SK-N-SH (cell line): Measurements from ENCODE around the gene HBG2. TPM values are rescaled to one million over a fixed set of nuclear protein-coding genes. Genes with fewer than 3 reads are reported as not detected.

ENCODE experiments used
- CTCF ChIA-PET: fragments of 300-600, 350-600 bp; formaldehyde crosslinking; extraction: SDS; loops from one replicate; lab custom pipeline; 2021; lab: Yijun Ruan, JAX
- POLR2A ChIA-PET: fragments of 350-600 bp; sonication (Branson Sonifier 250); formaldehyde crosslinking; extraction: SDS; loops from one replicate; lab custom pipeline; 2020; ENCODE audit warnings: antibody characterized with exemption, inconsistent platforms; lab: Yijun Ruan, JAX
- DNase-seq: peaks from one replicate; pipeline ENCODE4 v3.0.0; 2012
- H2AFZ ChIP-seq: fragments of 200-600 bp; sonication (generic); 2 replicates; pipeline ENCODE4 v1.8.1; 2016; ENCODE audit warnings: antibody characterized with exemption, mild to moderate bottlenecking, low read depth
- H3F3A ChIP-seq: fragments of 200-600 bp; sonication (generic); replicated peaks from 2 replicates; pipeline ENCODE3; 2016; ENCODE audit warnings: antibody characterized with exemption, mild to moderate bottlenecking; ENCODE audit not compliant: insufficient read depth
- H3K27ac ChIP-seq, 2 experiments: fragments of 200-500 bp in 1 of 2; fragments of 200-600 bp in 1 of 2; sonication (Bioruptor generic) in 1 of 2; sonication (generic), shearing (Covaris generic) in 1 of 2; 2 replicates each; pipeline versions ENCODE4 v1.5.1 to v1.6.1; 2014 to 2016; ENCODE audit warnings: low read depth in 2 of 2, inconsistent platforms in 1 of 2, low read length in 1 of 2, mild to moderate bottlenecking in 1 of 2, mixed read lengths in 1 of 2
- H3K27me3 ChIP-seq: fragments of 200-600 bp; sonication (generic), shearing (Covaris generic); 2 replicates; pipeline ENCODE4 v1.6.1; 2016; ENCODE audit warnings: mixed run types; ENCODE audit not compliant: insufficient read depth
- H3K36me3 ChIP-seq, 2 experiments: fragments of 200-500 bp in 1 of 2; fragments of 200-600 bp in 1 of 2; sonication (Bioruptor generic) in 1 of 2; sonication (generic) in 1 of 2; replicated peaks in 1 of 2; 2 replicates each; pipeline versions ENCODE3 to v1.5.1; 2014 to 2016; ENCODE audit warnings: low read length in 1 of 2, mild to moderate bottlenecking in 1 of 2; ENCODE audit not compliant: insufficient read depth in 2 of 2, control insufficient read depth in 1 of 2
- H3K4me1 ChIP-seq, 2 experiments: fragments of 200-500 bp in 1 of 2; fragments of 200-600 bp in 1 of 2; sonication (Bioruptor generic) in 1 of 2; sonication (generic), shearing (Covaris generic) in 1 of 2; 2 replicates each; pipeline versions ENCODE4 v1.5.1 to v1.6.1; 2014 to 2016; ENCODE audit warnings: low read depth in 1 of 2, low read length in 1 of 2, mixed run types in 1 of 2; ENCODE audit not compliant: insufficient read depth in 2 of 2, control insufficient read depth in 1 of 2
- H3K4me2 ChIP-seq: fragments of 200-600 bp; sonication (generic), shearing (Covaris generic); 2 replicates; pipeline ENCODE4 v1.6.1; 2017; ENCODE audit warnings: mixed run types
- H3K4me3 ChIP-seq, 2 experiments: fragments of 200-500 bp in 1 of 2; fragments of 200-600 bp in 1 of 2; sonication (Bioruptor generic) in 1 of 2; sonication (generic), shearing (Covaris generic) in 1 of 2; 2 replicates each; pipeline versions ENCODE4 v1.5.1 to v1.8.1; 2014 to 2016; ENCODE audit warnings: low read depth in 2 of 2, inconsistent platforms in 1 of 2, low read length in 1 of 2, mild to moderate bottlenecking in 1 of 2, mixed read lengths in 1 of 2, moderate library complexity in 1 of 2
- H3K79me2 ChIP-seq: fragments of 200-600 bp; sonication (generic); 2 replicates; pipeline ENCODE4 v1.8.1; 2017; ENCODE audit warnings: mild to moderate bottlenecking; ENCODE audit not compliant: insufficient read depth
- H3K9ac ChIP-seq: fragments of 200-600 bp; sonication (generic); 2 replicates; pipeline ENCODE4 v1.6.1; 2017; ENCODE audit warnings: mixed run types
- H3K9me2 ChIP-seq: fragments of 200-600 bp; sonication (generic); 2 replicates; pipeline ENCODE4 v1.6.1; 2017; ENCODE audit warnings: mixed run types
- H3K9me3 ChIP-seq: fragments of 200-600 bp; sonication (generic); 2 replicates; pipeline ENCODE4 v1.6.1; 2017; ENCODE audit warnings: mixed run types, mild to moderate bottlenecking, moderate library complexity
- H4K20me1 ChIP-seq: fragments of 200-600 bp; sonication (generic); 2 replicates; pipeline ENCODE4 v1.6.1; 2017; ENCODE audit warnings: mild to moderate bottlenecking, mixed run types; ENCODE audit not compliant: insufficient read depth
- CHD2 ChIP-seq: fragments of 150-350 bp; IDR thresholded peaks from 2 replicates; pipeline ENCODE4 v1.6.1; 2018; ENCODE audit warnings: low read length; ENCODE audit not compliant: partially characterized antibody
- EP300 ChIP-seq, 2 experiments: IDR thresholded peaks; 2 replicates each; pipeline versions ENCODE4 v1.4.0 to v1.6.1; 2012; ENCODE audit warnings: borderline replicate concordance in 1 of 2, low read depth in 1 of 2, low read length in 1 of 2
- EZH2phosphoT487 ChIP-seq: fragments of 200-600 bp; sonication (generic); IDR thresholded peaks from 2 replicates; pipeline ENCODE4 v1.6.1; 2017; ENCODE audit warnings: low read depth, mixed run types, mild to moderate bottlenecking, antibody characterized with exemption, moderate library complexity, borderline replicate concordance
- FOXJ3 ChIP-seq: sonication (generic); formaldehyde crosslinking; IDR thresholded peaks from 2 replicates; pipeline ENCODE4 v1.5.1; 2020; ENCODE audit warnings: mild to moderate bottlenecking, missing genetic modification reagents
- JUND ChIP-seq: IDR thresholded peaks from 2 replicates; pipeline ENCODE4 v1.4.0; 2012
- MEF2A ChIP-seq: IDR thresholded peaks from 2 replicates; pipeline ENCODE4 v1.4.0; 2012; ENCODE audit warnings: low read depth, borderline replicate concordance
- NFIC ChIP-seq: IDR thresholded peaks from 2 replicates; pipeline ENCODE4 v1.4.0; 2012; ENCODE audit warnings: borderline replicate concordance
- POLR2AphosphoS5 ChIP-seq: IDR thresholded peaks from 2 replicates; pipeline ENCODE4 v1.6.1; 2012; ENCODE audit warnings: low read depth, low read length
- RAD21 ChIP-seq: IDR thresholded peaks from 2 replicates; pipeline ENCODE4 v1.6.1; 2012; ENCODE audit warnings: mild to moderate bottlenecking, low read length
- RFX5 ChIP-seq: IDR thresholded peaks from 2 replicates; pipeline ENCODE4 v1.6.1; 2012; ENCODE audit warnings: mild to moderate bottlenecking, improper control_type of control experiment, low read length
- TAF1 ChIP-seq: IDR thresholded peaks from 2 replicates; pipeline ENCODE4 v1.6.1; 2012; ENCODE audit warnings: low read depth, mild to moderate bottlenecking, low read length, moderate library complexity, borderline replicate concordance
- TCF12 ChIP-seq: IDR thresholded peaks from 2 replicates; pipeline ENCODE4 v1.4.0; 2012
- TEAD4 ChIP-seq: IDR thresholded peaks from 2 replicates; pipeline ENCODE4 v1.4.0; 2012; ENCODE audit warnings: mild to moderate bottlenecking, borderline replicate concordance; ENCODE audit not compliant: insufficient read depth
- WGBS: methylation state at CpG from one replicate; pipeline ENCODE4 v1.1.6; 2017; ENCODE audit warnings: low lambda C conversion rate; 5-methylcytosine and 5-hydroxymethylcytosine counted together
- polyA plus RNA-seq, 3 experiments: library from polyadenylated mRNA; depleted of rRNA; stranded (reverse); fragments of >200 nt; gene quantifications; 2 replicates each; pipeline ENCODE4 v1.2.3, GENCODE V29; 2012
- TF ChIP-seq, protein P1 (sequence below): fragments of 150-350 bp; IDR thresholded peaks from 2 replicates; pipeline ENCODE4 v1.6.1; 2016; ENCODE audit warnings: mild to moderate bottlenecking, low read depth, low read length
- TF ChIP-seq, protein P2 (sequence below): fragments of 150-350 bp; IDR thresholded peaks from 2 replicates; pipeline ENCODE4 v1.6.1; 2017; ENCODE audit warnings: antibody characterized with exemption, low read length, low read depth, borderline replicate concordance
- TF ChIP-seq, protein P3 (sequence below): IDR thresholded peaks from 2 replicates; pipeline ENCODE4 v1.4.0; 2012; ENCODE audit warnings: low read depth, borderline replicate concordance
- TF ChIP-seq, protein P4 (sequence below): IDR thresholded peaks from 2 replicates; pipeline ENCODE4 v1.6.1; 2012; ENCODE audit warnings: mild to moderate bottlenecking, low read depth, low read length, moderate library complexity

Gene HBG2
- polyA plus RNA-seq, 1 of the 3 experiments (the other 2 are of a cell fraction), result 0.33 TPM

DNA sequence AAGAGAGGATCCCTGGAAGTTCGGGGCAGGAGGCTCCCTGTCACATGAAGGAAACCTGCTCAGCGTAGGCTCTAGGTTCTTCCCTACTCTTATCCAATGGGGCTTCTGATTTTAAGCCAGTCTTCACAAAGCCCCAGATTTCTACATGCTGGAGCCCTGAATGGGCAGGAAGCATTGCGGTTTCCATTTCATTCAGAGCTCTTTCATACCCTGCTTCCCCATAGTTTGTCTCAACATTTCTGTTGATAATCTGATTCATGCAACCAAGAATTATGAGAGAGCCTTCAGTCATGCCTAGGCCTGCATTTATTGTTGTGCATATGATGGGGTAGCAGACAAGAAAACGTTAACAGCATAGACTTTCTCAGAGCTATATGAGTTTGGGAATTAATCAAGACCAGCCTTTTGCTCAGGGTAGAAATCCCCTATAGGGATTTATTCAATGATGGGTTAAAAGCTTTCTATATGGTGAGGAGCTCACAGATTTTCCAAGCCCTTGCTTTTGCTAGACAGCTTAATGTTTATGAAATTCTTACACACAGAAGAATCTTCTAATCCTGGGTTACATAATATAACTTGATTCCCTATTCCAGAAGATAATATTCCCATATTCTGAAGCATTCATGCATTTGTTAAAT, 31.2 kb upstream of the HBG2 start:
- no peaks in the 10 kb centered on the region for H4K20me1 ChIP-seq
- ChIA-PET POLR2A (no interaction called here), CTCF (no interaction called here)

More for the DNA sequence above, 31.2 kb upstream of the HBG2 start:
- Histone ChIP-seq H3K4me1 (no peaks in the 10 kb centered on the region), H3K9ac (no peak overlapping the region), H3F3A (no peaks in the 10 kb centered on the region), H3K9me3 (no peaks in the 10 kb centered on the region), H3K27me3 (no peaks in the 10 kb centered on the region), H3K27ac (no peak overlapping the region), H3K4me2 (no peak overlapping the region), H3K79me2 (no peaks in the 10 kb centered on the region), H2AFZ (no peak overlapping the region), H3K9me2 (no peaks in the 10 kb centered on the region), H3K36me3 (no peaks in the 10 kb centered on the region), H3K4me3 (no peak overlapping the region)
- 4% methylated on average over 4 of the region's 4 CpGs for WGBS
- no peak for DNase-seq
- TF ChIP-seq, protein P1, sequence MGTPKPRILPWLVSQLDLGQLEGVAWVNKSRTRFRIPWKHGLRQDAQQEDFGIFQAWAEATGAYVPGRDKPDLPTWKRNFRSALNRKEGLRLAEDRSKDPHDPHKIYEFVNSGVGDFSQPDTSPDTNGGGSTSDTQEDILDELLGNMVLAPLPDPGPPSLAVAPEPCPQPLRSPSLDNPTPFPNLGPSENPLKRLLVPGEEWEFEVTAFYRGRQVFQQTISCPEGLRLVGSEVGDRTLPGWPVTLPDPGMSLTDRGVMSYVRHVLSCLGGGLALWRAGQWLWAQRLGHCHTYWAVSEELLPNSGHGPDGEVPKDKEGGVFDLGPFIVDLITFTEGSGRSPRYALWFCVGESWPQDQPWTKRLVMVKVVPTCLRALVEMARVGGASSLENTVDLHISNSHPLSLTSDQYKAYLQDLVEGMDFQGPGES, result no peak
- TF ChIP-seq EP300 (IDR thresholded peaks at IDR 0.05; ENCODE audit: borderline replicate concordance in 1 of 2, low read depth in 1 of 2, low read length in 1 of 2), result no peak
- TF ChIP-seq, protein P2, sequence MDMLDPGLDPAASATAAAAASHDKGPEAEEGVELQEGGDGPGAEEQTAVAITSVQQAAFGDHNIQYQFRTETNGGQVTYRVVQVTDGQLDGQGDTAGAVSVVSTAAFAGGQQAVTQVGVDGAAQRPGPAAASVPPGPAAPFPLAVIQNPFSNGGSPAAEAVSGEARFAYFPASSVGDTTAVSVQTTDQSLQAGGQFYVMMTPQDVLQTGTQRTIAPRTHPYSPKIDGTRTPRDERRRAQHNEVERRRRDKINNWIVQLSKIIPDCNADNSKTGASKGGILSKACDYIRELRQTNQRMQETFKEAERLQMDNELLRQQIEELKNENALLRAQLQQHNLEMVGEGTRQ, result no peak
- TF ChIP-seq FOXJ3 (CRISPR knock-in tag), result no peak
- no peak for TF ChIP-seq RFX5
- TF ChIP-seq TAF1, result no peak
- TF ChIP-seq NFIC, result no peak
- no peak for TF ChIP-seq POLR2AphosphoS5
- no peak for TF ChIP-seq TCF12
- TF ChIP-seq MEF2A, result no peak
- TF ChIP-seq, protein P3, sequence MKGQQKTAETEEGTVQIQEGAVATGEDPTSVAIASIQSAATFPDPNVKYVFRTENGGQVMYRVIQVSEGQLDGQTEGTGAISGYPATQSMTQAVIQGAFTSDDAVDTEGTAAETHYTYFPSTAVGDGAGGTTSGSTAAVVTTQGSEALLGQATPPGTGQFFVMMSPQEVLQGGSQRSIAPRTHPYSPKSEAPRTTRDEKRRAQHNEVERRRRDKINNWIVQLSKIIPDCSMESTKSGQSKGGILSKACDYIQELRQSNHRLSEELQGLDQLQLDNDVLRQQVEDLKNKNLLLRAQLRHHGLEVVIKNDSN, result no peak
- no peak for TF ChIP-seq RAD21
- no peak for TF ChIP-seq JUND
- TF ChIP-seq, protein P4, sequence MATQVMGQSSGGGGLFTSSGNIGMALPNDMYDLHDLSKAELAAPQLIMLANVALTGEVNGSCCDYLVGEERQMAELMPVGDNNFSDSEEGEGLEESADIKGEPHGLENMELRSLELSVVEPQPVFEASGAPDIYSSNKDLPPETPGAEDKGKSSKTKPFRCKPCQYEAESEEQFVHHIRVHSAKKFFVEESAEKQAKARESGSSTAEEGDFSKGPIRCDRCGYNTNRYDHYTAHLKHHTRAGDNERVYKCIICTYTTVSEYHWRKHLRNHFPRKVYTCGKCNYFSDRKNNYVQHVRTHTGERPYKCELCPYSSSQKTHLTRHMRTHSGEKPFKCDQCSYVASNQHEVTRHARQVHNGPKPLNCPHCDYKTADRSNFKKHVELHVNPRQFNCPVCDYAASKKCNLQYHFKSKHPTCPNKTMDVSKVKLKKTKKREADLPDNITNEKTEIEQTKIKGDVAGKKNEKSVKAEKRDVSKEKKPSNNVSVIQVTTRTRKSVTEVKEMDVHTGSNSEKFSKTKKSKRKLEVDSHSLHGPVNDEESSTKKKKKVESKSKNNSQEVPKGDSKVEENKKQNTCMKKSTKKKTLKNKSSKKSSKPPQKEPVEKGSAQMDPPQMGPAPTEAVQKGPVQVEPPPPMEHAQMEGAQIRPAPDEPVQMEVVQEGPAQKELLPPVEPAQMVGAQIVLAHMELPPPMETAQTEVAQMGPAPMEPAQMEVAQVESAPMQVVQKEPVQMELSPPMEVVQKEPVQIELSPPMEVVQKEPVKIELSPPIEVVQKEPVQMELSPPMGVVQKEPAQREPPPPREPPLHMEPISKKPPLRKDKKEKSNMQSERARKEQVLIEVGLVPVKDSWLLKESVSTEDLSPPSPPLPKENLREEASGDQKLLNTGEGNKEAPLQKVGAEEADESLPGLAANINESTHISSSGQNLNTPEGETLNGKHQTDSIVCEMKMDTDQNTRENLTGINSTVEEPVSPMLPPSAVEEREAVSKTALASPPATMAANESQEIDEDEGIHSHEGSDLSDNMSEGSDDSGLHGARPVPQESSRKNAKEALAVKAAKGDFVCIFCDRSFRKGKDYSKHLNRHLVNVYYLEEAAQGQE, result no peak
- TF ChIP-seq EZH2phosphoT487, result no peak
- no peak for TF ChIP-seq TEAD4
- TF ChIP-seq CHD2, result no peak
